ENCODE results near the gene RAD51AP1. TPM values are rescaled to one million over a fixed set of nuclear protein-coding genes. Genes with fewer than 3 reads are reported as not detected.

Gene RAD51AP1
- total and polyA plus RNA-seq, 5 experiments from 2014 or later = 0.74 to 2.0 (median 1.6) TPM

- H3K27ac Mint-ChIP-seq = no peak overlapping the region
- DNase-seq (no peak), ATAC-seq (no peak)
- peaks cover 0 to 1% (median 0%) of the 10 kb centered on the region in 4 donors for H3K4me1 Mint-ChIP-seq
- H3K4me3 Mint-ChIP-seq = no peak overlapping the region
- no peaks in the 10 kb centered on the region for H3K36me3 Mint-ChIP-seq
- H3K27me3 Mint-ChIP-seq = peaks cover 0 to 8% (median 0%) of the 10 kb centered on the region in 5 donors
- H3K9me3 Mint-ChIP-seq = no peaks in the 10 kb centered on the region
- POLR2A ChIA-PET = no interaction called here
Measured at GRCh38 chr12:4556735-4557530, 18.2 kb downstream of the RAD51AP1 start.

GRCh38 chr12:4557586-4557985 lies 18.9 kb downstream of the RAD51AP1 start:
- POLR2A ChIA-PET = no interaction called here
- Mint-ChIP-seq H3K4me3 (no peak overlapping the region), H3K27ac (no peak overlapping the region), H3K27me3 (peaks cover 0 to 15% (median 5%) of the 10 kb centered on the region in 5 donors), H3K36me3 (no peaks in the 10 kb centered on the region), H3K4me1 (peaks cover 0 to 8% (median 4%) of the 10 kb centered on the region in 4 donors), H3K9me3 (no peaks in the 10 kb centered on the region)
- DNase-seq = no peak
- ATAC-seq = no peak

- ATAC-seq (no peak), DNase-seq (no peak)
- Mint-ChIP-seq H3K36me3 (no peaks in the 10 kb centered on the region), H3K4me3 (no peak overlapping the region), H3K27me3 (peaks cover 2 to 19% (median 9%) of the 10 kb centered on the region in 5 donors), H3K9me3 (no peaks in the 10 kb centered on the region), H3K4me1 (peaks cover 0 to 12% (median 5%) of the 10 kb centered on the region in 4 donors), H3K27ac (no peak overlapping the region)
- POLR2A ChIA-PET = no interaction called here
Measured at GRCh38 chr12:4558171-4558570, 19.5 kb downstream of the RAD51AP1 start.

GRCh38 chr12:4562034-4562657 lies 23.5 kb downstream of the RAD51AP1 start, which contains the start of gene DYRK4:
TSS of gene DYRK4 (plus strand) at chr12:4562208. CDS start at chr12:4562246, 38 bp downstream.
- Mint-ChIP-seq H3K27ac (no peak within 1 kb of the TSS), H3K27me3 (peaks cover 8 to 49% (median 24%) of the 10 kb centered on the region in 5 donors), H3K4me1 (peaks cover 2 to 41% (median 11%) of the 10 kb centered on the region in 4 donors), H3K4me3 (peak within 1 kb of the TSS in 7 of 10 donors; percentile 27 to 77 (median 49)), H3K9me3 (no peaks in the 10 kb centered on the region), H3K36me3 (no peaks in the 10 kb centered on the region)
- POLR2A ChIA-PET = interaction anchor here (0.6 kb wide), 1 partner anchor 17 kb away, joined by 4 read pairs; no protein-coding TSS in a partner anchor
- DNase-seq (no peak), ATAC-seq (no peak)

GRCh38 chr12:4563336-4563735 lies 24.6 kb downstream of the RAD51AP1 start:
- H3K4me3 Mint-ChIP-seq = peak overlapping the region in 1 of 10 donors; percentile 0
- peaks cover 2 to 50% (median 11%) of the 10 kb centered on the region in 4 donors for H3K4me1 Mint-ChIP-seq
- ATAC-seq (no peak), DNase-seq (no peak)
- no peaks in the 10 kb centered on the region for H3K9me3 Mint-ChIP-seq
- H3K27me3 Mint-ChIP-seq = peaks cover 8 to 57% (median 25%) of the 10 kb centered on the region in 5 donors
- H3K27ac Mint-ChIP-seq = no peak overlapping the region
- POLR2A ChIA-PET = no interaction called here
- no peaks in the 10 kb centered on the region for H3K36me3 Mint-ChIP-seq

- peak overlapping the region in 1 of 10 donors; percentile 72 for H3K27ac Mint-ChIP-seq
- no peaks in the 10 kb centered on the region for H3K9me3 Mint-ChIP-seq
- ATAC-seq = no peak
- no peaks in the 10 kb centered on the region for H3K36me3 Mint-ChIP-seq
- H3K4me1 Mint-ChIP-seq = peaks cover 2 to 54% (median 11%) of the 10 kb centered on the region in 4 donors
- peaks cover 8 to 57% (median 25%) of the 10 kb centered on the region in 5 donors for H3K27me3 Mint-ChIP-seq
- no peak for DNase-seq
- peak overlapping the region in 4 of 10 donors; percentile 6 to 76 (median 38) for H3K4me3 Mint-ChIP-seq
- POLR2A ChIA-PET = no interaction called here
Measured at GRCh38 chr12:4564818-4565217, 26.1 kb downstream of the RAD51AP1 start.

GRCh38 chr12:4566474-4566873 lies 27.8 kb downstream of the RAD51AP1 start:
- no peak for ATAC-seq
- peak overlapping the region in 1 of 10 donors; percentile 45 for H3K4me3 Mint-ChIP-seq
- no peaks in the 10 kb centered on the region for H3K9me3 Mint-ChIP-seq
- POLR2A ChIA-PET = no interaction called here
- peaks cover 2 to 54% (median 11%) of the 10 kb centered on the region in 4 donors for H3K4me1 Mint-ChIP-seq
- H3K36me3 Mint-ChIP-seq = no peaks in the 10 kb centered on the region
- no peak for DNase-seq
- H3K27ac Mint-ChIP-seq = peak overlapping the region in 2 of 10 donors; percentile 7 to 72
- peaks cover 8 to 57% (median 25%) of the 10 kb centered on the region in 5 donors for H3K27me3 Mint-ChIP-seq

- Mint-ChIP-seq H3K4me3 (peak overlapping the region in 1 of 10 donors; percentile 55), H3K9me3 (no peaks in the 10 kb centered on the region), H3K36me3 (no peaks in the 10 kb centered on the region), H3K4me1 (peaks cover 2 to 52% (median 8%) of the 10 kb centered on the region in 4 donors), H3K27me3 (peaks cover 8 to 51% (median 23%) of the 10 kb centered on the region in 5 donors), H3K27ac (peak overlapping the region in 1 of 10 donors; percentile 80)
- POLR2A ChIA-PET = no interaction called here
- ATAC-seq = no peak
- DNase-seq = no peak
Measured at GRCh38 chr12:4567073-4567881, 28.6 kb downstream of the RAD51AP1 start.

- Mint-ChIP-seq H3K4me3 (no peak overlapping the region), H3K4me1 (peaks cover 0 to 38% (median 3%) of the 10 kb centered on the region in 4 donors), H3K9me3 (no peaks in the 10 kb centered on the region), H3K27ac (no peak overlapping the region), H3K27me3 (peaks cover 3 to 34% (median 12%) of the 10 kb centered on the region in 5 donors), H3K36me3 (no peaks in the 10 kb centered on the region)
- ATAC-seq (no peak), DNase-seq (no peak)
- POLR2A ChIA-PET = no interaction called here
Measured at GRCh38 chr12:4569261-4569660, 30.6 kb downstream of the RAD51AP1 start.

GRCh38 chr12:4572680-4573079 lies 34.0 kb downstream of the RAD51AP1 start:
- H3K4me1 Mint-ChIP-seq = peaks cover 0 to 8% (median 0%) of the 10 kb centered on the region in 4 donors
- H3K27ac Mint-ChIP-seq = no peak overlapping the region
- POLR2A ChIA-PET = no interaction called here
- no peaks in the 10 kb centered on the region for H3K9me3 Mint-ChIP-seq
- H3K27me3 Mint-ChIP-seq = peaks cover 0 to 3% (median 3%) of the 10 kb centered on the region in 5 donors
- ATAC-seq = no peak
- H3K4me3 Mint-ChIP-seq = no peak overlapping the region
- DNase-seq = no peak
- H3K36me3 Mint-ChIP-seq = no peaks in the 10 kb centered on the region

GRCh38 chr12:4579305-4580102 lies 40.8 kb downstream of the RAD51AP1 start:
- no peaks in the 10 kb centered on the region for H3K4me1 Mint-ChIP-seq
- H3K36me3 Mint-ChIP-seq = no peaks in the 10 kb centered on the region
- no peak overlapping the region for H3K4me3 Mint-ChIP-seq
- H3K27me3 Mint-ChIP-seq = peaks cover 3 to 14% (median 10%) of the 10 kb centered on the region in 5 donors
- H3K9me3 Mint-ChIP-seq = no peaks in the 10 kb centered on the region
- POLR2A ChIA-PET = no interaction called here
- DNase-seq (peak in 1 of 10 donors; percentile 5), ATAC-seq (no peak)
- H3K27ac Mint-ChIP-seq = no peak overlapping the region

- DNase-seq (no peak), ATAC-seq (no peak)
- Mint-ChIP-seq H3K9me3 (no peaks in the 10 kb centered on the region), H3K36me3 (no peaks in the 10 kb centered on the region), H3K27me3 (peaks cover 5 to 17% (median 10%) of the 10 kb centered on the region in 5 donors), H3K27ac (no peak overlapping the region), H3K4me1 (no peaks in the 10 kb centered on the region), H3K4me3 (no peak overlapping the region)
- POLR2A ChIA-PET = no interaction called here
Measured at GRCh38 chr12:4580281-4580688, 41.6 kb downstream of the RAD51AP1 start.
